OCI-LY7 (cell line): ENCODE data around the gene ANK3. TPM values are rescaled to one million over a fixed set of nuclear protein-coding genes. Genes with fewer than 3 reads are reported as not detected.

ENCODE experiments used
- BruUV-seq: library from RNA; stranded (reverse); fragments of 400-500 nt; replicated peaks from 2 replicates; lab custom pipeline; 2021; lab: Mats Ljungman, UMichigan
- CTCF ChIA-PET: fragments of 300-600 bp; sonication (Branson Sonifier 250); formaldehyde crosslinking; loops from one replicate; lab custom pipeline; 2022; ENCODE audit warnings: antibody characterized with exemption; ENCODE audit not compliant: unreplicated experiment; lab: Charles Lee
- POLR2A ChIA-PET: fragments of 300-600 bp; sonication (Branson Sonifier 250); formaldehyde crosslinking; loops from one replicate; lab custom pipeline; 2022; ENCODE audit warnings: antibody characterized with exemption; lab: Charles Lee
- DNase-seq: peaks from one replicate; pipeline ENCODE4 v3.0.0-alpha.2; 2015; ENCODE audit warnings: low spot score
- H2AFZ ChIP-seq: fragments of 200-600 bp; sonication (generic), shearing (Covaris generic); 2 replicates; pipeline ENCODE4 v1.6.1; 2014; ENCODE audit warnings: mild to moderate bottlenecking, antibody characterized with exemption, low read length, moderate library complexity
- H3K27ac ChIP-seq: fragments of 200-600 bp; sonication (generic); 2 replicates; pipeline ENCODE4 v1.5.1; 2014; ENCODE audit warnings: mixed run types, low read depth, mild to moderate bottlenecking, moderate library complexity, low read length, inconsistent platforms; ENCODE audit not compliant: poor library complexity, severe bottlenecking
- H3K36me3 ChIP-seq: fragments of 200-600 bp; sonication (generic); 2 replicates; pipeline ENCODE4 v1.6.1; 2014; ENCODE audit warnings: mild to moderate bottlenecking, antibody characterized with exemption, low read length, moderate library complexity, mixed read lengths; ENCODE audit not compliant: insufficient read depth
- H3K4me1 ChIP-seq: fragments of 200-600 bp; sonication (generic); 2 replicates; pipeline ENCODE4 v1.5.1; 2014; ENCODE audit warnings: mild to moderate bottlenecking, low read length; ENCODE audit not compliant: insufficient read depth, poor library complexity, severe bottlenecking
- H3K4me2 ChIP-seq: fragments of 200-600 bp; sonication (generic); 2 replicates; pipeline ENCODE4 v1.6.1; 2014; ENCODE audit warnings: mild to moderate bottlenecking, low read length
- H3K4me3 ChIP-seq: fragments of 200-600 bp; sonication (generic); 2 replicates; pipeline ENCODE4 v1.5.1; 2014; ENCODE audit warnings: mild to moderate bottlenecking, low read depth, low read length; ENCODE audit not compliant: poor library complexity, severe bottlenecking
- H3K79me2 ChIP-seq: fragments of 200-600 bp; sonication (generic); 2 replicates; pipeline ENCODE4 v1.6.1; 2016; ENCODE audit warnings: low read depth, mild to moderate bottlenecking, low read length, moderate library complexity, mixed read lengths; ENCODE audit not compliant: insufficient read depth
- H3K9me2 ChIP-seq: fragments of 200-600 bp; sonication (generic); 2 replicates; pipeline ENCODE4 v1.6.1; 2016; ENCODE audit warnings: mild to moderate bottlenecking, low read length, mixed read lengths; ENCODE audit not compliant: insufficient read depth
- H3K9me3 ChIP-seq: fragments of 200-600 bp; sonication (generic); 2 replicates; pipeline ENCODE4 v1.6.1; 2014; ENCODE audit warnings: mild to moderate bottlenecking, mixed run types, low read length, mixed read lengths
- H4K20me1 ChIP-seq: fragments of 200-600 bp; sonication (generic); 2 replicates; pipeline ENCODE4 v1.6.1; 2014; ENCODE audit warnings: mild to moderate bottlenecking, antibody characterized with exemption, low read length, moderate library complexity, mixed read lengths; ENCODE audit not compliant: insufficient read depth
- CTCF ChIP-seq: fragments of 200-600 bp; sonication (generic); conservative IDR thresholded peaks from 2 replicates; pipeline ENCODE4 v1.5.1; 2014; ENCODE audit warnings: mild to moderate bottlenecking, antibody characterized with exemption, low read length, moderate library complexity, mixed read lengths
- EZH2phosphoT487 ChIP-seq: fragments of 200-600 bp; sonication (generic); IDR thresholded peaks from 2 replicates; pipeline ENCODE4 v1.6.1; 2018; ENCODE audit warnings: low read depth, borderline replicate concordance, mild to moderate bottlenecking, mixed run types, antibody characterized with exemption, low read length, moderate library complexity, mixed read lengths
- intact Hi-C: fragments of 100-400 bp; cut with micrococcal nuclease; formaldehyde crosslinking; loops from one replicate; pipeline ENCODE4 v1.10.0; 2022; ENCODE audit not compliant: unreplicated experiment
- total RNA-seq, 2 experiments: library from RNA; depleted of rRNA in 1 of 2; stranded (reverse); fragments of >200 nt in 1 of 2; shearing (Covaris generic) in 1 of 2; gene quantifications; 2 replicates each; pipeline ENCODE4 v1.2.3, GENCODE V29; 2014 to 2022

Gene ANK3
- total RNA-seq, 2 experiments from 2014 or later: 0.13 to 0.49 TPM

GRCh38 chr10:60000747-60001146 is 388.9 kb downstream of the ANK3 start:
- Histone ChIP-seq H3K36me3 (no peaks in the 10 kb centered on the region), H3K9me3 (no peaks in the 10 kb centered on the region), H3K9me2 (no peaks in the 10 kb centered on the region), H2AFZ (no peak overlapping the region), H4K20me1 (no peaks in the 10 kb centered on the region), H3K27ac (no peak overlapping the region), H3K4me1 (no peaks in the 10 kb centered on the region), H3K79me2 (no peaks in the 10 kb centered on the region), H3K4me2 (no peak overlapping the region), H3K4me3 (no peak overlapping the region)
- ChIA-PET POLR2A (no interaction called here), CTCF (no interaction called here)
- DNase-seq: no peak
- no TSS peak for BruUV-seq
- TF ChIP-seq EZH2phosphoT487 (no peak), CTCF (no peak)
- intact Hi-C loops: no loop called here

- H2AFZ ChIP-seq: no peak overlapping the region
- H3K9me3 ChIP-seq: no peaks in the 10 kb centered on the region
- POLR2A ChIA-PET: interaction anchor here (0.7 kb wide), 1 partner anchor 232 kb away, joined by 5 read pairs; no protein-coding TSS in a partner anchor
- DNase-seq: no peak
- H4K20me1 ChIP-seq: no peaks in the 10 kb centered on the region
- no peak for TF ChIP-seq CTCF
- intact Hi-C loops: no loop called here
- H3K4me2 ChIP-seq: no peak overlapping the region
- H3K79me2 ChIP-seq: no peaks in the 10 kb centered on the region
- H3K27ac ChIP-seq: no peak overlapping the region
- CTCF ChIA-PET: no interaction called here
- H3K4me3 ChIP-seq: no peak overlapping the region
- no peaks in the 10 kb centered on the region for H3K9me2 ChIP-seq
- no peaks in the 10 kb centered on the region for H3K4me1 ChIP-seq
- no TSS peak for BruUV-seq
- no peaks in the 10 kb centered on the region for H3K36me3 ChIP-seq
These were observed 391.7 kb downstream of the ANK3 start for GRCh38 chr10:59997827-59998525.

- no peaks in the 10 kb centered on the region for H4K20me1 ChIP-seq
- H3K4me1 ChIP-seq: no peaks in the 10 kb centered on the region
- ChIA-PET POLR2A (interaction anchor here (0.6 kb wide), 1 partner anchor 96 kb away, joined by 4 read pairs; no protein-coding TSS in a partner anchor), CTCF (no interaction called here)
- H3K79me2 ChIP-seq: no peaks in the 10 kb centered on the region
- no TSS peak for BruUV-seq
- no peak overlapping the region for H2AFZ ChIP-seq
- H3K9me3 ChIP-seq: no peaks in the 10 kb centered on the region
- no peaks in the 10 kb centered on the region for H3K36me3 ChIP-seq
- no peak overlapping the region for H3K4me3 ChIP-seq
- no peak for TF ChIP-seq EZH2phosphoT487
- no peak for TF ChIP-seq CTCF
- DNase-seq: no peak
- H3K9me2 ChIP-seq: no peaks in the 10 kb centered on the region
- H3K27ac ChIP-seq: no peak overlapping the region
- H3K4me2 ChIP-seq: no peak overlapping the region
- intact Hi-C loops: no loop called here
These were observed 393.8 kb downstream of the ANK3 start for GRCh38 chr10:59995862-59996261.
